ENCODE measurements around the gene LRRC36.

LRRC36 gene

DNA sequence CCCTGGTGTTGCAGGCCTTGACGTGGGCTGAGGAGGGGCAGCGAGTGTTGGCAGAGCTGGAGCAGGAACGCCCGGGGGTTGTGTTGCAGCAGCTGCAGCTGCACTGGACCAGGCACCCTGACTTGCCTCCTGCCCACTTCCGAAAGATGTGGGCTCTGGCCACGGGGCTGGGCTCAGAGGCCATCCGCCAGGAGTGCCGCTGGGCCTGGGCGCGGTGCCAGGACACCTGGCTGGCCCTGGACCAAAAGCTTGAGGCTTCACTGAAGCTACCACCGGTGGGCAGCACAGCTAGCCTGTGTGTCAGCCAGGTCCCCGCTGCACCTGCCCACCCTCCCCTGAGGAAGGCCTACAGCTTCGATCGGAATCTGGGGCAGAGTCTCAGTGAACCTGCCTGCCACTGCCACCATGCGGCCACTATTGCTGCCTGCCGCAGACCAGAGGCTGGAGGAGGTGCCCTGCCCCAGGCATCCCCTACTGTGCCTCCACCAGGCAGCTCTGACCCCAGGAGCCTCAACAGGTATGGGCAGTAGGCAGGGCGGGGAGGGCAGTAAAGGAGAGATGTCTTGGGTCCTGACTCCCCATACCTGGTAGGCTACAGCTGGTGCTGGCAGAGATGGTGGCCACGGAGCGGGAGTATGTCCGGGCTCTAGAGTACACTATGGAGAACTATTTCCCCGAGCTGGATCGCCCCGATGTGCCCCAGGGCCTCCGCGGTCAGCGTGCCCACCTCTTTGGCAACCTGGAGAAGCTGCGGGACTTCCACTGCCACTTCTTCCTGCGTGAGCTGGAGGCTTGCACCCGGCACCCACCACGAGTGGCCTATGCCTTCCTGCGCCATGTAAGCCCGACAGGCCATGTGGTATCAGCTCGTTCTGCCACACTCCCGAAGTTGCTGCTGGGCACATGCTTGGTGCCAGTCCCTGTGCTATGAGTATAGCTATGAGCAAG, 41.6 kb upstream of the LRRC36 start:
- DNase-seq (ENCODE audit: extremely low spot score) = no peak
- POLR2A ChIA-PET = no interaction called here
- TF ChIP-seq, protein P1, sequence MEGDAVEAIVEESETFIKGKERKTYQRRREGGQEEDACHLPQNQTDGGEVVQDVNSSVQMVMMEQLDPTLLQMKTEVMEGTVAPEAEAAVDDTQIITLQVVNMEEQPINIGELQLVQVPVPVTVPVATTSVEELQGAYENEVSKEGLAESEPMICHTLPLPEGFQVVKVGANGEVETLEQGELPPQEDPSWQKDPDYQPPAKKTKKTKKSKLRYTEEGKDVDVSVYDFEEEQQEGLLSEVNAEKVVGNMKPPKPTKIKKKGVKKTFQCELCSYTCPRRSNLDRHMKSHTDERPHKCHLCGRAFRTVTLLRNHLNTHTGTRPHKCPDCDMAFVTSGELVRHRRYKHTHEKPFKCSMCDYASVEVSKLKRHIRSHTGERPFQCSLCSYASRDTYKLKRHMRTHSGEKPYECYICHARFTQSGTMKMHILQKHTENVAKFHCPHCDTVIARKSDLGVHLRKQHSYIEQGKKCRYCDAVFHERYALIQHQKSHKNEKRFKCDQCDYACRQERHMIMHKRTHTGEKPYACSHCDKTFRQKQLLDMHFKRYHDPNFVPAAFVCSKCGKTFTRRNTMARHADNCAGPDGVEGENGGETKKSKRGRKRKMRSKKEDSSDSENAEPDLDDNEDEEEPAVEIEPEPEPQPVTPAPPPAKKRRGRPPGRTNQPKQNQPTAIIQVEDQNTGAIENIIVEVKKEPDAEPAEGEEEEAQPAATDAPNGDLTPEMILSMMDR (IDR thresholded peaks at IDR 0.05; ENCODE audit: control extremely low read depth, extremely low read depth, low read depth, missing control alignments) = no peak
- CTCF ChIA-PET = interaction anchor here (1.0 to 3.1 kb wide), 7 partner anchors 14 to 181 kb away, joined by 3 to 8 read pairs (median 3); no protein-coding TSS in a partner anchor

DNA sequence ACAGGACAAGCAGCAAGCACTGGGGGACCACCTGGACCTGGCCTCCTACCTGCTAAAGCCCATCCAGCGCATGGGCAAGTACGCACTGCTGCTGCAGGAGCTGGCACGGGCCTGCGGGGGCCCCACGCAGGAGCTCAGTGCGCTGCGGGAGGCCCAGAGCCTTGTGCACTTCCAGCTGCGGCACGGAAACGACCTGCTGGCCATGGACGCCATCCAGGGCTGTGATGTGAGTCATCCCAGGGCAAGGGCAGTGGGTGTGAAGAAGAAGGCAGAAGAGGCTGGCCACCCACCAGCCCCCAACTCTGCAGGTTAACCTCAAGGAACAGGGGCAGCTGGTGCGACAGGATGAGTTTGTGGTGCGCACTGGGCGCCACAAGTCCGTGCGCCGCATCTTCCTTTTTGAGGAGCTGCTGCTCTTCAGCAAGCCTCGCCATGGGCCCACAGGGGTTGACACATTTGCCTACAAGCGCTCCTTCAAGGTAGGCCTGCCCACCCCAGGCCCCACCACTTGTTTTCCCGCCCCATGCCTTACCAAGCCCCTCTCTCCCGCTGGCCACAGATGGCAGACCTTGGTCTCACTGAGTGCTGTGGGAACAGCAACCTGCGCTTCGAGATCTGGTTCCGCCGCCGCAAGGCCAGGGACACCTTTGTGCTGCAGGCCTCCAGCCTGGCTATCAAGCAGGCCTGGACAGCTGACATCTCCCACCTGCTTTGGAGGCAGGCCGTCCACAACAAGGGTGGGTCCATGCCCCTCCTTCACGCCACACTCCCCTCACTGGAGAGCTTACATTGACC, 40.0 kb upstream of the LRRC36 start:
- no peak for DNase-seq (ENCODE audit: extremely low spot score)
- CTCF ChIA-PET = interaction anchor here (1.0 to 3.1 kb wide), 6 partner anchors 8 to 333 kb away, joined by 3 to 8 read pairs (median 4); no protein-coding TSS in a partner anchor
- TF ChIP-seq, protein P1 (IDR thresholded peaks at IDR 0.05; ENCODE audit: control extremely low read depth, extremely low read depth, low read depth, missing control alignments) = no peak
- POLR2A ChIA-PET = interaction anchor here (0.8 kb wide), 1 partner anchor 21 kb away, joined by 3 read pairs; no protein-coding TSS in a partner anchor

DNA sequence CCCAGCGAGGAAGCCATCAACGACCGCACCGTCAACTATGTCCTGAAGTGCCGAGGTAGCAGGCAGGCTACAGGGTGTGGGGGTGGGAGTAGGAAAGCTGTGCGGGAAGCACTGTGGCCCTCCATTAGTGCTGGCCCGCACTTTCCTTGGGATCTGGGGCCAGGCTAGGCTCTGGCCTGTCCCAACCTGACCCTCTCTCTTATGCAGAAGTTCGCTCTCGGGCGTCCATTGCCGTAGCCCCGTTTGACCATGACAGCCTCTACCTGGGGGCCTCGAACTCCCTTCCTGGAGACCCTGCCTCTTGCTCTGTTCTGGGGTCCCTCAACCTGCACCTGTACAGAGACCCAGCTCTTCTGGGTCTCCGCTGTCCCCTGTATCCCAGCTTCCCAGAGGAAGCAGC, 38.7 kb upstream of the LRRC36 start:
- POLR2A ChIA-PET = no interaction called here
- CTCF ChIA-PET = interaction anchor here (0.8 to 1.4 kb wide), 2 partner anchors 9 to 128 kb away, joined by 3 to 4 read pairs; partner anchors contain the start of gene ZDHHC1
- TF ChIP-seq, protein P1 (IDR thresholded peaks at IDR 0.05; ENCODE audit: control extremely low read depth, extremely low read depth, low read depth, missing control alignments) = no peak
- DNase-seq (ENCODE audit: extremely low spot score) = no peak

DNA sequence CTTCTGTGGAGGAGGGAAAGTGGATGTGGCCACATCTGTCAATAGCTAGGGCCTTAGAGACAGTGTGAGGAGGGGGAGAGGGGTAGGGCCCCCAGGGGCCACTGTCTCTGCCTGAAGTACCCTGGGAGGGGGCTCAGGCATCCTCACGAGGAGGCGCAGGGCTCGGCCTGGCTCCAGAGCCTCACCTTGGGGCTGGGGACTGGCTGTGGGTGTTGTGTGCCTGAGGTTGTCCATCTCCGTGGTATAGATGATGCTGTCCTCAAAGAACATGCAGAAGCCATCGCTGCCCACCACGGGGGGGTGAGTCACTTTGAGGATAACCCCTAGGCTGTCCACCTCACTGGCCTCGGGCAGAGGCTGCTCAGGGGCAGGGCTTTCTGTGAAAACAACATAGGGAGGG, 35.2 kb upstream of the LRRC36 start:
- POLR2A ChIA-PET = no interaction called here
- TF ChIP-seq, protein P1 (IDR thresholded peaks at IDR 0.05; ENCODE audit: control extremely low read depth, extremely low read depth, low read depth, missing control alignments) = no peak
- no peak for DNase-seq (ENCODE audit: extremely low spot score)
- CTCF ChIA-PET = interaction anchor here (3.2 kb wide), 1 partner anchor 10 kb away, joined by 11 read pairs; no protein-coding TSS in a partner anchor

DNA sequence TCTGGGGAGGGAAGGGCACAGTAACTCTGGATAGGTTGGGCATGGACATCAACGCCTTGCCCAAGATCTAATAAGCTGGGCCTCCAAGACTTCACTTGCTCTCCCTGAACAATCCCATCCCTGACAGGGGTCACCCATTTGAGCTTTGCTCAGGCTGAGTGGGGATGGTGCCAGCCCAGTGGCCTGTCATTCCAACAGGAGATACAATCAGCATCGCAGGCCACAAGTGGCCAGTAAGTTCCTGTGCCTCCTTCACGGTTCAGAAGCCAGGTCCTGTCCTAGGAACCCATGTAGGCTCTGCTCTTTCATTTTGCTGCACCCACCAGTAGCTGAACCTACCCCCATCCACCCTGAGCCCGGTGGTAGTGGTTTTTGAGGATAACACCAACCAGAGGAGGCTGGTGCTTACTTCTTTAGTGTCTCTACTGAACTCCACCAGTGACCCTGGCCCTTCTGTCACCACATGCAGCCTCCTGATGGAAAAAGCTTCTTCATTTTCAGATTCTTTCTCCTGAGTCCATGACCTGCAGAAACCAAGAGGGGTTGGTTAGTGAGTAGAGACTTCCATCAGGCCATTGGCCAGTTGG, 32.4 kb upstream of the LRRC36 start:
- DNase-seq (ENCODE audit: extremely low spot score) = no peak
- CTCF ChIA-PET = interaction anchor here (1.5 to 3.1 kb wide), 3 partner anchors 14 to 32 kb away, joined by 4 to 13 read pairs (median 4); partner anchors contain the start of genes KCTD19 and LRRC36
- POLR2A ChIA-PET = no interaction called here
- TF ChIP-seq, protein P1 (IDR thresholded peaks at IDR 0.05; ENCODE audit: control extremely low read depth, extremely low read depth, low read depth, missing control alignments) = no peak

DNA sequence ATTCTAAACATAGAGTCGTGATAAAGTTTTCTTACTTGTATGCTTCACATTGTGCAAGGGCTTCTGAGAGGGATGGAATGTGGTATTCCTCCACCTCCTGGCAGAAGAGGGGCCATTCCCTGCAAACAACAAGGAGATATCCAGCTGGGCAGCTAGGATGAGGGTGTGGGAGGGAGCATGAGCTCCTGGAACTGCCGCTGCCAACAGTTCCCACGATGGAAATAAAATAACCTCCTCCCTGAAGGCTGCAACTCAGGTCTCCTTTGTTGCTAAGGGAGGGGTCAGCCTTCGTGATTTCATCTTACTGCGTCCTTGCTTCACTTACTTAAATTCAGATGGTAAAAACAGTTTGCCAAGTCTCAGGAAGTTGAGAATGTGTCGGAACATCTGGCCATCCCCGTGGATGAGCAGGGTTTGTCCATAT, 31.7 kb upstream of the LRRC36 start:
- DNase-seq (ENCODE audit: extremely low spot score) = no peak
- ChIA-PET POLR2A (no interaction called here), CTCF (interaction anchor here (1.5 to 3.1 kb wide), 2 partner anchors 29 to 31 kb away, joined by 4 to 13 read pairs; partner anchors contain the start of genes KCTD19 and LRRC36)
- TF ChIP-seq, protein P1 (IDR thresholded peaks at IDR 0.05; ENCODE audit: control extremely low read depth, extremely low read depth, low read depth, missing control alignments) = no peak
